WTC11 (cell line): ENCODE results near the gene STARD9. TPM values are rescaled to one million over a fixed set of nuclear protein-coding genes. Genes with fewer than 3 reads are reported as not detected.
"Not testable (repeated sequence)": the region's sequence is repeated elsewhere in the genome, so short reads cannot be mapped to it uniquely, and the experiment has no call there.

Source experiments
- ATAC-seq: fragments of 200-7000 bp; cut with Tn5 transposase; 2 replicates; pipeline ENCODE4 v1.10.0; 2021; ENCODE audit warnings: mild to moderate bottlenecking, moderate library complexity
- CTCF ChIA-PET: fragments of 300-600 bp; sonication (Branson Sonifier 250); formaldehyde crosslinking; loops from one replicate; lab custom pipeline; 2021; ENCODE audit warnings: antibody characterized with exemption; lab: Charles Lee
- POLR2A ChIA-PET: fragments of 350-600 bp; sonication (Branson Sonifier 250); formaldehyde crosslinking; loops from one replicate; lab custom pipeline; 2021; ENCODE audit warnings: antibody characterized with exemption; lab: Charles Lee
- DNase-seq: peaks from one replicate; pipeline ENCODE4 v3.0.0; 2021; ENCODE audit warnings: low spot score
- H3K27ac Mint-ChIP-seq: 2 replicates; pipeline ENCODE4 v1.8.0; 2021; ENCODE audit warnings: mixed read lengths
- H3K27me3 Mint-ChIP-seq: 2 replicates; pipeline ENCODE4 v1.8.0; 2021; ENCODE audit warnings: low read depth, mild to moderate bottlenecking, moderate library complexity, mixed read lengths
- H3K36me3 Mint-ChIP-seq: 2 replicates; pipeline ENCODE4 v1.8.0; 2021; ENCODE audit warnings: mixed read lengths
- H3K4me1 Mint-ChIP-seq: 2 replicates; pipeline ENCODE4 v1.8.0; 2022; ENCODE audit warnings: mixed read lengths
- H3K4me3 Mint-ChIP-seq: 2 replicates; pipeline ENCODE4 v1.8.0; 2021; ENCODE audit warnings: mild to moderate bottlenecking, moderate library complexity, mixed read lengths
- H3K9me3 Mint-ChIP-seq: 2 replicates; pipeline ENCODE4 v1.8.0; 2021; ENCODE audit warnings: mixed read lengths
- AR ChIP-seq: fragments of 250-450 bp; sonication (Bioruptor Pico); IDR thresholded peaks from 2 replicates; pipeline ENCODE4 v1.9.0; 2021; ENCODE audit warnings: mild to moderate bottlenecking
- ATF3 ChIP-seq: sonication (generic); formaldehyde crosslinking; conservative IDR thresholded peaks from 2 replicates; pipeline ENCODE4 v1.8.1; 2022; ENCODE audit warnings: mild to moderate bottlenecking, missing genetic modification reagents
- CDX4 ChIP-seq: fragments of 250-450 bp; sonication (Bioruptor Pico); IDR thresholded peaks from 2 replicates; pipeline ENCODE4 v1.9.0; 2021; ENCODE audit warnings: moderate library complexity, mild to moderate bottlenecking, inconsistent platforms, borderline replicate concordance
- CTCF ChIP-seq: fragments of 200-600 bp; IDR thresholded peaks from 2 replicates; pipeline ENCODE4 v1.8.0; 2022; ENCODE audit warnings: antibody characterized with exemption
- E2F1 ChIP-seq: sonication (generic); formaldehyde crosslinking; IDR thresholded peaks from 2 replicates; pipeline ENCODE4 v1.8.0; 2022; ENCODE audit warnings: mild to moderate bottlenecking, missing genetic modification reagents
- ERG ChIP-seq: fragments of 250-450 bp; sonication (Bioruptor Pico); IDR thresholded peaks from 2 replicates; pipeline ENCODE4 v1.8.0; 2021; ENCODE audit warnings: mild to moderate bottlenecking
- FOXJ3 ChIP-seq: sonication (generic); formaldehyde crosslinking; IDR thresholded peaks from 2 replicates; pipeline ENCODE4 v1.9.0; 2021; ENCODE audit warnings: missing genetic modification reagents, mild to moderate bottlenecking, borderline replicate concordance
- GTF2I ChIP-seq: fragments of 250-450 bp; sonication (Bioruptor Pico); conservative IDR thresholded peaks from 2 replicates; pipeline ENCODE4 v1.4.0; 2021; ENCODE audit warnings: mild to moderate bottlenecking
- KAT7 ChIP-seq: sonication (generic); formaldehyde crosslinking; IDR thresholded peaks from 2 replicates; pipeline ENCODE4 v1.8.1; 2023; ENCODE audit warnings: missing genetic modification reagents, mild to moderate bottlenecking, borderline replicate concordance
- MAX ChIP-seq: sonication (generic); formaldehyde crosslinking; IDR thresholded peaks from 2 replicates; pipeline ENCODE4 v1.8.0; 2022; ENCODE audit warnings: mild to moderate bottlenecking, missing genetic modification reagents
- NR3C1 ChIP-seq: sonication (generic); formaldehyde crosslinking; conservative IDR thresholded peaks from 2 replicates; pipeline ENCODE4 v1.8.1; 2023; ENCODE audit warnings: low read depth, mild to moderate bottlenecking, missing genetic modification reagents
- SMAD3 ChIP-seq: sonication (generic); formaldehyde crosslinking; IDR thresholded peaks from 2 replicates; pipeline ENCODE4 v1.8.0; 2022; ENCODE audit warnings: missing genetic modification reagents, mild to moderate bottlenecking, borderline replicate concordance
- SMAD4 ChIP-seq: sonication (generic); formaldehyde crosslinking; IDR thresholded peaks from 2 replicates; pipeline ENCODE4 v1.8.0; 2022; ENCODE audit warnings: mild to moderate bottlenecking, missing genetic modification reagents
- SP1 ChIP-seq: sonication (generic); formaldehyde crosslinking; conservative IDR thresholded peaks from 2 replicates; pipeline ENCODE4 v1.8.1; 2022; ENCODE audit warnings: missing genetic modification reagents
- TEAD1 ChIP-seq: sonication (generic); formaldehyde crosslinking; IDR thresholded peaks from 2 replicates; pipeline ENCODE4 v1.8.0; 2022; ENCODE audit warnings: mild to moderate bottlenecking, missing genetic modification reagents
- TEAD4 ChIP-seq: sonication (generic); formaldehyde crosslinking; IDR thresholded peaks from 2 replicates; pipeline ENCODE4 v1.8.0; 2022; ENCODE audit warnings: mild to moderate bottlenecking, missing genetic modification reagents
- USF2 ChIP-seq: sonication (generic); formaldehyde crosslinking; IDR thresholded peaks from 2 replicates; pipeline ENCODE4 v1.8.1; 2023; ENCODE audit warnings: mild to moderate bottlenecking, missing genetic modification reagents, moderate library complexity
- ZMAT4 ChIP-seq: fragments of 250-450 bp; sonication (Bioruptor Pico); IDR thresholded peaks from 2 replicates; pipeline ENCODE4 v1.9.0; 2021; ENCODE audit warnings: mild to moderate bottlenecking
- ZNF263 ChIP-seq: sonication (generic); formaldehyde crosslinking; IDR thresholded peaks from 2 replicates; pipeline ENCODE4 v1.8.1; 2022; ENCODE audit warnings: low read depth, mild to moderate bottlenecking, moderate library complexity, missing genetic modification reagents
- ZNF423 ChIP-seq: fragments of 250-450 bp; sonication (Bioruptor Pico); IDR thresholded peaks from 2 replicates; pipeline ENCODE4 v2.1.2; 2022; ENCODE audit warnings: mild to moderate bottlenecking, moderate library complexity
- ZNF671 ChIP-seq: fragments of 250-450 bp; sonication (Bioruptor Pico); IDR thresholded peaks from 2 replicates; pipeline ENCODE4 v1.8.0; 2021; ENCODE audit warnings: mild to moderate bottlenecking
- total RNA-seq: library from RNA; stranded (reverse); gene quantifications from 3 replicates; pipeline ENCODE4 v1.2.3, GENCODE V29; 2021

STARD9 gene
- total RNA-seq, 1 experiment from 2014 or later: 5.7 TPM

- no peak for TF ChIP-seq NR3C1
These were observed 18.7 kb downstream of the STARD9 start (continued) for GRCh38 chr15:42594095-42594494.

GRCh38 chr15:42595626-42596240 lies 20.3 kb downstream of the STARD9 start:
- ATAC-seq (no peak), DNase-seq (no peak)
- CTCF ChIA-PET: no interaction called here
- Mint-ChIP-seq H3K36me3 (peaks cover 10% of the 10 kb centered on the region), H3K4me3 (no peak overlapping the region), H3K9me3 (peaks cover 12% of the 10 kb centered on the region), H3K27ac (0 out of 2 replicates have a peak overlapping the region, but pooled peaks have one; percentile 21), H3K27me3 (no peaks in the 10 kb centered on the region), H3K4me1 (peaks cover 10% of the 10 kb centered on the region)
- TF ChIP-seq MAX (no peak), ZNF423 (CRISPR knock-in tag) (no peak), ATF3 (CRISPR knock-in tag) (no peak), ERG (CRISPR knock-in tag) (no peak), FOXJ3 (CRISPR knock-in tag) (no peak), ZNF263 (CRISPR knock-in tag) (no peak), TEAD4 (CRISPR knock-in tag) (no peak), ZMAT4 (CRISPR knock-in tag) (no peak)
- POLR2A ChIA-PET: no interaction called here

GRCh38 chr15:42601316-42601715 lies 25.9 kb downstream of the STARD9 start:
- POLR2A ChIA-PET, ATAC-seq: not testable (repeated sequence)

GRCh38 chr15:42602501-42602900 lies 27.1 kb downstream of the STARD9 start:
- ChIA-PET POLR2A (no interaction called here), CTCF (no interaction called here)

More at GRCh38 chr15:42601316-42601715, 25.9 kb downstream of the STARD9 start:
- H3K4me3 Mint-ChIP-seq, H3K4me1 Mint-ChIP-seq, CTCF ChIA-PET, DNase-seq, H3K27me3 Mint-ChIP-seq, H3K27ac Mint-ChIP-seq: not testable (repeated sequence)
- peaks cover 27% of the 10 kb centered on the region for H3K9me3 Mint-ChIP-seq
- peaks cover 26% of the 10 kb centered on the region for H3K36me3 Mint-ChIP-seq

More at GRCh38 chr15:42602501-42602900, 27.1 kb downstream of the STARD9 start:
- H3K36me3 Mint-ChIP-seq: peaks cover 26% of the 10 kb centered on the region
- DNase-seq (no peak), ATAC-seq (no peak)
- no peaks in the 10 kb centered on the region for H3K27me3 Mint-ChIP-seq
- H3K9me3 Mint-ChIP-seq: peaks cover 27% of the 10 kb centered on the region
- H3K27ac Mint-ChIP-seq: no peak overlapping the region
- TF ChIP-seq SP1 (no peak), ZNF671 (CRISPR knock-in tag) (no peak), AR (no peak), MAX (no peak), E2F1 (CRISPR knock-in tag) (no peak), CTCF (no peak), USF2 (CRISPR knock-in tag) (no peak), CDX4 (CRISPR knock-in tag) (no peak), KAT7 (CRISPR knock-in tag) (no peak), TEAD1 (CRISPR knock-in tag) (no peak), SMAD4 (CRISPR knock-in tag) (no peak), GTF2I (CRISPR knock-in tag) (no peak), SMAD3 (CRISPR knock-in tag) (no peak)
- no peaks in the 10 kb centered on the region for H3K4me1 Mint-ChIP-seq
- H3K4me3 Mint-ChIP-seq: no peak overlapping the region
